Astrocyte (in vitro differentiated cells and primary cell): ENCODE measurements around the gene NOTCH4. TPM values are rescaled to one million over a fixed set of nuclear protein-coding genes. Genes with fewer than 3 reads are reported as not detected.

ENCODE experiments used
- DNase-seq: peaks from one replicate; pipeline ENCODE4 v3.0.0-alpha.2; 2010; ENCODE audit warnings: low read depth
- FAIRE-seq: peaks from 2 replicates; lab custom pipeline; 2011; peaks lifted over from hg19 to GRCh38; lab: Jason Lieb, UNC
- H2AFZ ChIP-seq: 2 replicates; pipeline ENCODE4 v1.6.0; 2012; ENCODE audit warnings: low read depth, low read length, inconsistent platforms
- H3K27ac ChIP-seq: 2 replicates; pipeline ENCODE4 v1.5.1; 2011; ENCODE audit warnings: low read depth, low read length, inconsistent platforms
- H3K27me3 ChIP-seq: 2 replicates; pipeline ENCODE4 v1.6.0; 2011; ENCODE audit warnings: low read length, inconsistent platforms; ENCODE audit not compliant: insufficient read depth
- H3K36me3 ChIP-seq: 2 replicates; pipeline ENCODE4 v1.5.1; 2011; ENCODE audit warnings: low read length, inconsistent platforms; ENCODE audit not compliant: insufficient read depth
- H3K4me1 ChIP-seq: 2 replicates; pipeline ENCODE4 v1.5.1; 2011; ENCODE audit warnings: low read length, inconsistent platforms; ENCODE audit not compliant: insufficient read depth
- H3K4me2 ChIP-seq: 2 replicates; pipeline ENCODE4 v1.6.0; 2012; ENCODE audit warnings: low read length, inconsistent platforms
- H3K4me3 ChIP-seq: 2 replicates; pipeline ENCODE4 v1.5.1; 2011; ENCODE audit warnings: low read depth, mild to moderate bottlenecking, low read length, inconsistent platforms; ENCODE audit not compliant: insufficient read depth
- H3K79me2 ChIP-seq: 2 replicates; pipeline ENCODE4 v1.6.0; 2012; ENCODE audit warnings: mild to moderate bottlenecking, low read length, inconsistent platforms; ENCODE audit not compliant: insufficient read depth
- H3K9ac ChIP-seq: 2 replicates; pipeline ENCODE4 v1.6.0; 2012; ENCODE audit warnings: mild to moderate bottlenecking, low read length, inconsistent platforms
- H3K9me3 ChIP-seq: 2 replicates; pipeline ENCODE4 v1.5.1; 2012; ENCODE audit warnings: low read depth, mild to moderate bottlenecking, low read length, inconsistent platforms; ENCODE audit not compliant: insufficient read depth
- H4K20me1 ChIP-seq: 2 replicates; pipeline ENCODE4 v1.6.0; 2012; ENCODE audit warnings: low read length, inconsistent platforms; ENCODE audit not compliant: insufficient read depth
- H3K27ac Mint-ChIP-seq: one replicate; pipeline ENCODE4 v1.8.0; 2021; ENCODE audit warnings: mild to moderate bottlenecking, mixed read lengths; ENCODE audit not compliant: unreplicated experiment
- H3K27me3 Mint-ChIP-seq: one replicate; pipeline ENCODE4 v1.8.0; 2021; ENCODE audit warnings: low read depth, mixed read lengths; ENCODE audit not compliant: unreplicated experiment
- H3K36me3 Mint-ChIP-seq: one replicate; pipeline ENCODE4 v1.8.0; 2021; ENCODE audit warnings: low read depth, mixed read lengths; ENCODE audit not compliant: unreplicated experiment
- H3K4me1 Mint-ChIP-seq: one replicate; pipeline ENCODE4 v1.8.0; 2021; ENCODE audit warnings: low read depth, mixed read lengths; ENCODE audit not compliant: unreplicated experiment
- H3K4me3 Mint-ChIP-seq: one replicate; pipeline ENCODE4 v1.8.0; 2021; ENCODE audit warnings: mild to moderate bottlenecking, moderate library complexity, mixed read lengths; ENCODE audit not compliant: unreplicated experiment
- H3K9me3 Mint-ChIP-seq: one replicate; pipeline ENCODE4 v1.8.0; 2021; ENCODE audit warnings: mild to moderate bottlenecking, mixed read lengths; ENCODE audit not compliant: unreplicated experiment
- CTCF ChIP-seq: IDR thresholded peaks from 2 replicates; pipeline ENCODE4 v1.5.1; 2011; ENCODE audit warnings: low read depth, mild to moderate bottlenecking, inconsistent platforms, low read length, moderate library complexity; ENCODE audit not compliant: insufficient read depth
- EZH2 ChIP-seq: IDR thresholded peaks from 2 replicates; pipeline ENCODE4 v1.6.1; 2012; ENCODE audit warnings: mild to moderate bottlenecking, low read length, inconsistent platforms; ENCODE audit not compliant: insufficient read depth
- total RNA-seq: library from RNA; stranded (reverse); gene quantifications from 2 replicates; pipeline ENCODE4 v1.2.1, GENCODE V29; 2021

The NOTCH4 gene
- total RNA-seq, 1 donor from 2014 or later, result 0.57 TPM

- Histone ChIP-seq H3K4me3 (no peak overlapping the region), H2AFZ (no peak overlapping the region), H3K27ac (no peak overlapping the region), H3K36me3 (no peaks in the 10 kb centered on the region), H4K20me1 (no peaks in the 10 kb centered on the region), H3K4me1 (peaks cover 7% of the 10 kb centered on the region), H3K27me3 (peaks cover 37% of the 10 kb centered on the region), H3K9me3 (no peaks in the 10 kb centered on the region), H3K79me2 (no peaks in the 10 kb centered on the region), H3K9ac (no peak overlapping the region), H3K4me2 (peak overlapping the region; percentile 66)
- H3K9me3 Mint-ChIP-seq, result peaks cover 9% of the 10 kb centered on the region
- no peak overlapping the region for H3K4me3 Mint-ChIP-seq
- H3K36me3 Mint-ChIP-seq, result peaks cover 6% of the 10 kb centered on the region
- TF ChIP-seq CTCF, result no peak
- no peak for TF ChIP-seq EZH2
- FAIRE-seq, result no peak
- H3K27me3 Mint-ChIP-seq, result peaks cover 33% of the 10 kb centered on the region
- DNase-seq, result no peak
- peaks cover 15% of the 10 kb centered on the region for H3K4me1 Mint-ChIP-seq
- peak overlapping the region; percentile 53 for H3K27ac Mint-ChIP-seq
These were observed 76.3 kb downstream of the NOTCH4 start for GRCh38 chr6:32147401-32148132.

GRCh38 chr6:32146687-32147086 lies 77.2 kb downstream of the NOTCH4 start:
- no peak overlapping the region for H3K9ac ChIP-seq
- H4K20me1 ChIP-seq, result no peaks in the 10 kb centered on the region
- no peaks in the 10 kb centered on the region for H3K79me2 ChIP-seq
- Mint-ChIP-seq H3K27ac (peak overlapping the region; percentile 94), H3K4me3 (peak overlapping the region; percentile 4), H3K36me3 (peaks cover 6% of the 10 kb centered on the region), H3K27me3 (peaks cover 33% of the 10 kb centered on the region), H3K4me1 (peaks cover 17% of the 10 kb centered on the region), H3K9me3 (peaks cover 9% of the 10 kb centered on the region)
- H3K4me1 ChIP-seq, result no peaks in the 10 kb centered on the region
- H3K4me2 ChIP-seq, result no peak overlapping the region
- H3K9me3 ChIP-seq, result no peaks in the 10 kb centered on the region
- no peak overlapping the region for H3K27ac ChIP-seq
- no peak overlapping the region for H3K4me3 ChIP-seq
- no peaks in the 10 kb centered on the region for H3K36me3 ChIP-seq
- TF ChIP-seq EZH2 (no peak), CTCF (no peak)
- DNase-seq (no peak), FAIRE-seq (no peak)
- H2AFZ ChIP-seq, result no peak overlapping the region
- H3K27me3 ChIP-seq, result peaks cover 37% of the 10 kb centered on the region

GRCh38 chr6:32146287-32146686 lies 77.6 kb downstream of the NOTCH4 start:
- Mint-ChIP-seq H3K9me3 (peaks cover 9% of the 10 kb centered on the region), H3K27me3 (peaks cover 31% of the 10 kb centered on the region), H3K4me1 (peaks cover 20% of the 10 kb centered on the region), H3K36me3 (peaks cover 6% of the 10 kb centered on the region), H3K4me3 (peak overlapping the region; percentile 4), H3K27ac (peak overlapping the region; percentile 94)
- no peak overlapping the region for H3K4me2 ChIP-seq
- no peak overlapping the region for H2AFZ ChIP-seq
- H3K27me3 ChIP-seq, result peaks cover 37% of the 10 kb centered on the region
- TF ChIP-seq EZH2 (no peak), CTCF (no peak)
- H3K4me1 ChIP-seq, result no peaks in the 10 kb centered on the region
- no peak for DNase-seq
- H3K9ac ChIP-seq, result no peak overlapping the region
- no peaks in the 10 kb centered on the region for H3K79me2 ChIP-seq
- no peak for FAIRE-seq
- H3K36me3 ChIP-seq, result no peaks in the 10 kb centered on the region
- H3K4me3 ChIP-seq, result no peak overlapping the region
- H3K27ac ChIP-seq, result no peak overlapping the region
- no peaks in the 10 kb centered on the region for H4K20me1 ChIP-seq
- no peaks in the 10 kb centered on the region for H3K9me3 ChIP-seq
